ENCODE results near the gene ANO9.

DNA sequence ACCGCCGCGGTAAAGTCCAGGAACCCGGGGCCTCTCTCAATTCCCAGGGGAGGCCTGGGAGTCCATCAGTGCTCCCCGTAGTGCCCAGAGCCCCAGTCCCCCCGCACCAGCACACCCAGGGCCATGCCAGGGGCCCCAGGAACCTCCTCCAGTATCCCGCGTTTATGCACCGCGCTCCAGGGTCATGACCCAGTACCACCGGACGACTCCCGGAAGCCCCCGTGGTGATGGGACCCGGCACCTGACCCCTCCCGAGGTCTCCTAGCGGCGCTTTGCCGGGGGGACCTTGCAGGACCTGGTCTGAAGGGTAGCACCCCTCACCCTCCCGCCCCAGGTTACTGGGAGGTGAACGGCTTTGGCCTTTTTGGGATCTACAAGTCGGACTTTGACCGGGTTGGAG, 61.3 kb downstream of the ANO9 start:
- no peak for TF ChIP-seq EP300 (IDR thresholded peaks at IDR 0.05)
- TF ChIP-seq, protein P1, sequence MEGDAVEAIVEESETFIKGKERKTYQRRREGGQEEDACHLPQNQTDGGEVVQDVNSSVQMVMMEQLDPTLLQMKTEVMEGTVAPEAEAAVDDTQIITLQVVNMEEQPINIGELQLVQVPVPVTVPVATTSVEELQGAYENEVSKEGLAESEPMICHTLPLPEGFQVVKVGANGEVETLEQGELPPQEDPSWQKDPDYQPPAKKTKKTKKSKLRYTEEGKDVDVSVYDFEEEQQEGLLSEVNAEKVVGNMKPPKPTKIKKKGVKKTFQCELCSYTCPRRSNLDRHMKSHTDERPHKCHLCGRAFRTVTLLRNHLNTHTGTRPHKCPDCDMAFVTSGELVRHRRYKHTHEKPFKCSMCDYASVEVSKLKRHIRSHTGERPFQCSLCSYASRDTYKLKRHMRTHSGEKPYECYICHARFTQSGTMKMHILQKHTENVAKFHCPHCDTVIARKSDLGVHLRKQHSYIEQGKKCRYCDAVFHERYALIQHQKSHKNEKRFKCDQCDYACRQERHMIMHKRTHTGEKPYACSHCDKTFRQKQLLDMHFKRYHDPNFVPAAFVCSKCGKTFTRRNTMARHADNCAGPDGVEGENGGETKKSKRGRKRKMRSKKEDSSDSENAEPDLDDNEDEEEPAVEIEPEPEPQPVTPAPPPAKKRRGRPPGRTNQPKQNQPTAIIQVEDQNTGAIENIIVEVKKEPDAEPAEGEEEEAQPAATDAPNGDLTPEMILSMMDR (IDR thresholded peaks at IDR 0.05), result no peak

Data from upper lobe of left lung (tissue), 4 donors.